CD4-positive, alpha-beta T cell treated with Interleukin-4 for 1 hour (primary cell): Measurements from ENCODE around the gene ZNF750.

Experiments used
- DNase-seq, 2 donors: peaks; one replicate each; pipeline ENCODE4 v3.0.0-alpha.2; 2020 to 2022

Gene ZNF750

DNA sequence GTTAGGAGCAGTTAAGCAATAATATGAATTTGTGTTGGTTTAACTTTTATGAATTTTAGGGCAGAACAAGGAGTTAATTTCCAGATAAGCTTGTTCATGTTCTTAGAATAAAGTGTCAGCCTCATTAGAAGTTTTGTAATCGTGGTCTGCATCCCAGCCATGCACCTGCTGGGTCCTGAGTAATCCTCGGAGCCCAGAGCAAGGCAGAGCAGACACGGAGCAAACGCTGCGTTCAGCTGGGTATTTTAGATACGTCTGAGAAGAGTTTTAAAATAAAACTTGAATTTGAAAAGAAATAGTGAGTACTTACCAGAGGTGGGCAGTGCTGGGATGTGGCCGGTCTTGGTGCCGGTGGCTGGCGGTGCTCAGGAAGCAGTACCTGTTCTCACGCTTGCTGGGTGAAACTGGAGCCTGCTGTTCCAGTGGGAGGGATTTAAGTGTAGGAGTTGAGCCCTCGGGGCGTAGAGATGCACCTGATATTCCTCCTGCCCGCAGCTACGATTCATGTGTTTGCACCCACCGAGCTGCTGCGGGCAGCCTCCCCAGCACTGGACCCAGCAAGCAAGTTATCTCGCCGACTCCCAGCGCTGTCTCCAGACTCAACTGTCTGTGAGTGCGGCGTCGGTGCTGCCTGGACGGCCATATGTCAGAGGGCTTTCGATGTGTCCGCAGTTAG is at the start of gene ZNF750:
Gene ZNF750, minus strand, starts transcription at position 406 of the 676 bp plus-strand sequence. CDS start 7,568 bp downstream, outside the sequence.
- no peak for DNase-seq

DNA sequence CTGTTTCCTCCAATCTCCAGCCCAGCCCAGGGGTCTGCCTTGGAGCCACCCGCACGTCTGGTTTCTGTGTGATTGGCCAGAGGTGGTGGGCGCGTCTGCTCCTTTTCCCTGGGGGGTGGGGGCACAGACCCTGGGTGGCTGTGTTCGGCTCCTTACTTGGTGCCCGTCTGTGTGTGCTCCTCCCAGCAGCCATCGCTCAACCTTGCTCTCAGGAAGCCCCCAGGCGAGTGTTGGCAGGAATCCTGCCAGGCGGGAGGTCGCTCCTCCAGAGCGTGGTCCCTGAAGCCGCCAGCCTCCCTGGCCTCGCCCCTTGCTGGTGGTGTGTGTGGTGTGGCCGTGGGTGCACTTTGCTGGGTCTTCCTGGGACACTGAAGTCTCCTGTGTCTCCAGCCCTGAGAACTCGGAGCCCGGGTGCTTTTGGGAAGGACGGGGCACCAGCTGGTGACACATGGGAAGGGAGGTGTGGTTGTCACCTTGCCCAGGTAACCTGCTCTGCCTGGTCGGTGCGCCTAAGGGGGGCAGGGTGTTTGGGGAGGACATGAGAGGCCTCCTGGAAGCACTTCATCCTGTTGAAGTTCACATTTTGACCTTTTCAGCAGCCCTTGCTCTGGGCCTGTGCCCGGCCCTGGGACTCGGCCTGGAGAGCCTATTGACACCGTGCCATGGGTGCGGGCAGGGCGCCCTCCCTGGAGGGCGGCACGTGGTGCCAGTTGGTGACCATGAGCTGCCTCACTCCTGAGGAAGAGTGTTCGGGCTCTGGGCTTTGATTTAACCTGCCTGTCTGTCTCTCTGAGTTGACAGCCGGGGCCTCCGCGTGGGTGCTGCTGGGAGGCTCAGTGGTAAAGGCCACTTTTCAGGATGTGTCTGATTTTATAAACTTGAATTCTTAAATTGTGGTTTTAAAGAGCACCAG is 49.0 kb upstream of the ZNF750 start:
- no peak for DNase-seq

DNA sequence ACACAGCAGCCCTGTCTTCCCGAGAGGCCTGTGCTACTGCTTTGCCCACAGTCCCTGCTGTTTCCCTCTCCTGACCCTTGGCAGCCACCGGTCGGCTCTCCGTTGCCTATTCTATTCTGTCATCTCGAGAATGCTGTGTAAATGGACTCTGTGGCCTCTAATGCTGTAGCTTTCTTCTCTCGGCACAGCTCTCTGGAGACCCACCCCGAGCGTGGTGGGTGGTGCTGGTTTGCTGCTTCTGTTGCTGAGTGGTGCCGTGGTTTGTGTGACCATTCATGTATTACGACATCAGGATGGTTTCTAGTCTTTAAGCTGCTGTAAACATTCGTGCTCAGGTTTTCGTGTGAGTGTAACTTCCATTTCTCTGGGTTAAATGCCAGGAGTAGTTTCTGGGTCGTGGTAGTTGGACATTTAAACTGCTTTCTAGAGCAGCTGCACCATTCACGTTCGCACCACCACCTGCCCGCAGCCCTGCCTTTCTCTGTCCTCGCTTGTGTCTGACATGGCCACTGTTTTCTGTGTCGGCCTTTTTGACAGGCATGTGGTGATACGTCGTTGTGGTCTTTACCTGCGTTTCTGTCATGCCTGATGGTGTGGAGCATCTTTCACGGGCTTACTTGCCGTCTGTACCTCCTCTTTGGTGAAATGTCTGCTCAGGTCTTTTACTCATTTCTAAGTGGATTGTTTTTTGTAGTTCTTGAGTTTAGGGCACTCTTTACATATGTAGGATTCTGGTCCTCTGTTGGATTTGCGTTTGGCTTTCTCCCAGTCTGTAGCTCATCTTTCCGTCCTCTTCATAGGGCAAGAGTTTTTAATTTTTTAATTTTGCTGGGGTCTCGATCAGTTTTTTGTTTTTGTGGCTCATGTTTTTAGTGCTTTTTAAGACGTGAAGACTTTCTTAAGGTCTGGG is 47.7 kb upstream of the ZNF750 start:
- no peak for DNase-seq

DNA sequence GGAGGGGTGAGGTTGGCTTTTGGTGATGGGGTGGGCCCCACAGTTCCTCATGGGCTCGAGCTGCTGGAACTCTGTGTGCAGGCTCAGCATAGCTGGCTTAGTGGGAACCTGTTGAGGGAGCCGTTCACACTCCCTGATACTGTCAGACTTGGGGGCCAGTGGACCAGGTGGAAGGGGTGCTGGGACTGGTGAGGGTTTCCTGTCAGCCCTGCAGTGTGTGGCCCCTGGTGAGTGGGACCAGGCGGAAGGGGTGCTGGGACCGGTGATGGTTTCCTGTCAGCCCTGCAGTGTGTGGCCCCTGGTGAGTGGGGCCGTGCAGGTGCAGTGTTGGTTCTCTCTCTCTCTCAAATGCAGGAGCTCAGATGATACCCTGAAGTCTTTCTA is 45.1 kb upstream of the ZNF750 start:
- DNase-seq: peak; percentile 39 to 46

GRCh38 chr17:82884341-82884969 is 44.6 kb upstream of the ZNF750 start:
- DNase-seq: no peak

DNA sequence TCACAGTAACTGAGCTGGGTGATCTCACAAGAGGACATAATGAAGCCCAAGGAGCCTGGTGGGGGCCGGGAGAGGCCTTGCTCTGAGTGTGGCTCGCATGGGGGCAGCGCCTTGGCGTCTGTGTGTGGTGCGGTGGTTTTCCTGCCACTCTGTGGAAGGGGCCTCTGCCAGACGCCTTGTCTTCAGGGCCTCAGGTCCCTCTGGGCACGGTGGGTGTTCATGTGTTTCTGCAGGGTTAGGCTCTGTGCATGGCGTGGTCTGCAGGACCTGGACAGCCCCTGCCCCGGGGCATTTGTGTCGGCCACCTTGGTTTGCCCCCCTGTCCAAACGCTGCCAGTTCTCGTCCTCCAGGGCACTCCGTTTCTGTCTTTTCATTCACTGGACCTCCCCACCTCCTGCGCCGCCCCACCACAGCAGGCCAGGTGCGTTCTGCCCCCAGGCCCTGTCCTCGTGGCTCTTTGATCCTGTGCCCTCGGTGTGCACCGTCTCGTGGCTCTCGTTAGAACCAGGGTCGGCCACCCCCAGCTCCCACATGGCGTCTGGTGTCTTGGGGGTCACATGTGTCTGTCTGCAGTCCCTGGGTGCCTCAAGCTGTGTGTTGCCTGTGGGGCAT is 43.7 kb upstream of the ZNF750 start:
- DNase-seq: peak in 1 of 2 donors; percentile 16

DNA sequence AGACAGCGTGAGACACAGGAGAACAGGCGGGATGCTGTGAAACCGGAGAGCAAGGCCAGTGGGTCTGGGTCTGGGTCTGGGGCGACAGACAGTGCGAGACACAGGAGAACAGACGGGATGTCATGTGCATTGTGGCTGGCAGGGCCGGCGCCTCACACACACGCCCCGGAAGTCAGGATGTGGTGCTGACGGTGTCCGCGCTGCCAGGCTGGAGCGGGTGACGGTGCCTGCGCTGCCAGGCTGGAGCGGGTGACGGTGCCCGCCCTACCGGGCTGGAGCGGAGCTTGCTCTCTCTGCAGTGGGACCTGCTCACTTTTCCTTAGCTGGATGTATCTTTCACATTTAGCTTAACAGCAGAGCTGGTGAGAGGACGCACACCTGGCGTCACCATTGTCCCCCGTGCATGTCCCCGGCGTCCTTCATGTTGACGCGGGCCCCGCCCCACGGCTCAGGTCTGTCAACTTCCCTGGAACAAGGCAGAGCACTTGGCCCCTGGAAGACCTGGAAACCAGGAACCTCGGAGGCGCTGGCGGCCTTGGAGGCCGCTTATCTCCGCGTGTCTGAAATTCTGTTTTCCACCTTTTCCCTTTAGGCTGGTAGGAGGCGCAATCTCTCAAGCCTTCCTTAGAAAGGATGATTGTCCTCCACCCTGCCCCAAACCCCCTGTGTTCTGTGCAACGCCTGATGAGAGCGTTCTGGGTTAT is 43.0 kb upstream of the ZNF750 start:
- peak; percentile 85 to 88 for DNase-seq

DNA sequence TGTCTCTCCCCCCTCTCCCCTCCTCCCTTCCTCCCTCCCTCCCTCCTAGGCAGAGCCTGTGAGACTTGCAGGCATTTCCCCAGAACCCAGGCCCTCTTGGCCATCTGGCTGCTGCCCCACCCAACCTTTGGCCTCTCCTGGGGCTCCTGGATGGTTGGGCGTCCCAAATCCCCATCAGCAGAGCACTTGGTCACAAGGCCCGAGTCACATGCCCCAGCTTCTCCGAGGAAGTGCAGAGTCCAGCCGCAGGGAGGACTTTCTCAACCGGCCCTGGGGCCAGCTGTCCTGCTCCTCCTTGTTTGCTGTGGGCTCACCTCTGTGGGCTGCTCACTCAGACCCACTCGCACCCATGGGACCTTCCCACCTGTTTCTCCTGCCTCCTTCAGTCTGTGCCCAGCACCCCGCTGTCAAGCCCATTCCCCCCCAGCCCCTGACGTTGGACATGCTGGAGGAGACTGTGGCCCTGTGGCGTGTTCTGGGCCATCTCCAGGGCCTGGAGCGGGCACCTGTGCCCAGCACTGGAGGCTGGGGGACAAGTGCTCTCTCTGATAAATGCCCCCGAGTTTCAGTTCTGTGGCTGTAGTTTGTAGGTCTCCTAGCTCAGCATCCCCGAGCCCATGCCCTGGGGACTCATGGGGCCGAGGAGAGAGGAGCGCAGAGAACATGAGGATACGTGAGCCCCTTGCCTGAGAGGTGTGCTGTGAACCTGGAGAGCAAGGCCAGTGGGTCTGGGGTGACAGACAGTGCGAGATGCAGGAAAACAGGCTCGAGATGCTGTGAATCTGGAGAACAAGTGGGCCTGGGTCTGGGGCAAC is 42.3 kb upstream of the ZNF750 start:
- DNase-seq: peak in 1 of 2 donors; percentile 49

DNA sequence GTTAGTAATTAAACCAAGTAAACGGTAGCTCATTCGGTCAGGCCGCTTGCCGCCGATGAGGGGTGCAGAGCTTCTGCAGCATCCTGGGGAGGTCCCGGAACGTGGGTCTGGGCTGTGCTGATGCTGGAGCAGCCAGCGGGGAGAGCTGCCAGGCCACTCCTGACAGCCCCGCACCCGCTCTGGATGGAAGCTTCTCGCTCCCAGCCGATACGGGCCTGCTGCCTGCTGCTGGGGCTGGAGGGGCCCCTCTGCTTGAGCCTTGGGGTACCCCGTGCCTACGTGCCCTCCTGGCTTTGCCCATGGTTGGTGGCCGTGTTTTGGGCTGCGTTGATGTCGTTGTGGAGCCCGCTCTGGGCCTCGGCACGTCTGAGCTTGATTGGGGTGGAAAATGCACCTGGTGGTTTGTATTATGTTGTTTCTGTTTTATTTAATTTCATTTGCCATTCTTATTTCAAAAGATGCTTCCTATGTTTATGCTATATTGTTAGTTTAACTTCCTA is 41.6 kb upstream of the ZNF750 start:
- DNase-seq: no peak

- DNase-seq: no peak
Observed at GRCh38 chr17:82880620-82881323, 41.0 kb upstream of the ZNF750 start.

DNA sequence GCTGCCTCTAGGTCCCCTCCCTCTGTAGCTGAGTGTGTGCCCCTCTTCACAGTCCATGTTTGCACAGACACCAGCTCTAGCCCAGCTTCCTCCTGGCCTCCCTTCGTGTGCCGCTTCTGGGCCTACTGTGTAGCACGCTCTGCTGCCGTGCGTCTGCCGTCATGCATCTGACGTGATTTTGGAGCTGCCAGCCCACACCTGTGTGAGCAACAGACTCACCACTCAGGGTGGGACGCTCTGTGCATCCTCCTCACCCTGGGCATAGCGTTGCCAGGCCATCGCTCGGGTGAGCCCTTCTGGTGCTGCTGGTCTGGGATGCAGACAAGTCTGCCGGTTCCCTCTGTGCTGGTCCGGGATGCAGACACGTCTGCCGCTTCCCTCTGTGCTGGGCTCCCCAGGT is 39.4 kb upstream of the ZNF750 start:
- no peak for DNase-seq

- no peak for DNase-seq
Observed at GRCh38 chr17:82878527-82878926, 38.7 kb upstream of the ZNF750 start.

DNA sequence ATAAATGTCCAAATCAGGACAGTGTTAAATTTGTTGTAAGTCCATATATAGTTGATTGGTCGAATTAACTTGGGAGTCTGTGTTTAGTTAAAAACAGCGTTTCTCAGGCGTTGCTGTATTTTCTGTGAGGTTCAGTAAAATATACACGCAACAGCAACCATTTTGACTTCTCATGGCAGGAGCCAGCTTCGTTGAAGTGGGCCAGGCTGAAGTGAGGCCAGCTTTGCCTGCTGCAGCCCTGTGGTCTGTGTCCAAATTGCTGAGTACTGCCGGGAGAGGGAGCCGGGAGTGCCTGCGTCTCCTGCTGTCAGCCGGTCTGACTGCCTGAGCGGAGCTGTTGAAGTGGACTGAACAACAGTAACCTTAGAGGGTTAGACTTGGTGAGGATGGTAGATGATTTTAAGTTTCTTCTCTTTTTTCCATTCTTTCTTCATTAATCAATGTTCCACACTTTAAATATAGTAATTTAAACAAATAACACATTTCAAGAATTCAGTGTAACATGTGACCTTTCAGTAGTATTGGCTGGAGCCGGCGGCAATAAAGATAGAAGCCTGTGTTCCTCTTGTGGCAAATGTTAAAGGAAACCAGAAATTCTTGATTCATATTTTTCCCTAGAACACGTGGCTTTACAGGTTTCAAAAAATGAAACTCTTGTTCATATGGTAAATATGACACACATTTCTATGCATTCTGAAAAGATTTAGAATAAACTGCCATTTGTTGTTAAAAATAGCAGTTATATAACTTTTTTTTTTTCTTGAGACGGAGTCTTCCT is 37.0 kb upstream of the ZNF750 start:
- DNase-seq: no peak

- DNase-seq: no peak
Observed at GRCh38 chr17:82876149-82876548, 36.3 kb upstream of the ZNF750 start.

- DNase-seq: no peak
Observed at GRCh38 chr17:82875407-82875856, 35.6 kb upstream of the ZNF750 start.

DNA sequence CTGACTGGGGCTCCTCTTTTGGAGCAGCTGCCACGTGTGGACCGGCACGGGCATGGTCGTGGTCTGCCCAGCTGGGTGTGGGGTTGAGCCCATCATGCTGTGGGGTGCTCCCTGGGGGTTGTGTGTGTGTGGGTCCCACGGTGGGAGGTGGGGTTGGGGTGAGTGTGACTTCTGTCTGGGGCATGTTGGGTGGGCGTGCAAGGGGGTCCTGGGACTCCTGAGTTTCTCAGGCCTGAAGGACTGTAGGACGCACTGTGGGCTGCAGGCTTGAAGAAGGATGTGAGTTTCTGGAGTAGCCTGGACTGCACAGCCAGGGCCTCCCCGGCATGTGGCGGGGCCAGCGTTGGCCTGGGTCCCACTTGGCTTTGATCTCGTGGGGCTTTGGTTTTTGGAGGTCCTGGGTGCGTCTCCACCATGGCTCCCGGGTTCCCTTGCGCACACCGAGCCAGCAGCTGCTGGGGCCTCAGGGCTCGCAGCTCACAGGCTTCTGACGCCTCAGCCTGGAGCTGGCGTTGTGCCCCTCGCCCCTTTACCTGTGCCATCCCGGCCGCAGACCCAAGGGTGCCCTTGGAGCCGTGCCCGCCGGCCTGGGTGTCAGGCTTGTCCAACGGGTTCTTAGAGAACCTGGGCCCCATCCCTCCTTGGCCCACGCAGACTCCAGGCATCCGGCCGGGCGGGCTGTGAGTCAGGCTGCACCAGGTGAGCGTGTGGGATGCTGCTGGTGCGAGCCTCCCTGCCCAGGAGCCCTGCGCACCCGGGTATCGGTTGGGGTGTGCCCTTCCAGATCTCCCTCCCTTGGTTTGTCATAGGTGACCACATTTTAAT is 34.4 kb upstream of the ZNF750 start:
- DNase-seq: no peak

DNA sequence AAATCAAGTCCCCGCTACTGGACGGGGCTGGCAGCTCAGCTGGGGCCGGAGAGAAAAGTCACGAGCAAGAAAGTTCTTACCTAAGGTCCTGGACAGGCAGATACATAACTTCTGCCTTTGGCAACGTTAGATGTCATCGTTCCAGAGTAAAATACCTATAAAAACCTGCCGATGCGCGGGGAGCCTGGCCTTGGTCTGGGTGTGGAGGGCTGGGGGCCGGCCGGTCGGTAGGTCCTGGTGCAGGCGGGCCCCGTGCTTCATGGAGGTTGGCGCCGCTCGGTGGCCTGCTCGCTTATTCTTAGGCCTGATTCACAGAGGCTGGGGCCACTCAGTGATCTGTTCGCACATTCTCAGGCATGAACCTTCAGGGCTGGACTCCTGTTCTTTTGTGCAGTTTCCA is 33.7 kb upstream of the ZNF750 start:
- no peak for DNase-seq
